ENCODE measurements around the gene DRD1.
"Not testable (repeated sequence)": the region's sequence is repeated elsewhere in the genome, so short reads cannot be mapped to it uniquely, and the experiment has no call there.

Gene DRD1

DNA sequence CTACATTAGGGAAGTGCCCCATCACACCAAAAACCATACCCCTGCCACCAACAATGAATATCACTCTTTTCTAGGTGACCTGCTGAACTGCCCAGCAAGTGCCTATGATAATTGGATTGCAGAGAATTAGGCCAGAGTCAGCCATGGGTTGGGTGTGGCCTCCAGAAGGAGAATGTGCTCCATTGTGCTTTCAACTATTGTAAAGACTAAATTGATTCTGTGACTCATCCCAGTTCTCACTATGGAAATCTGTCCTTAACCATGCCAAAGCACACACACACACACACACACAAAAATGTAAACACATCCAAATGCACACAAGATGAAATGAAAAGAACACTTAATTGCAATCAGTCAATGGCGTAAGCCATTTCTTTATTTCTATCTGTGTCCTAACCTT, 25.7 kb downstream of the DRD1 start:
- Histone ChIP-seq H3K4me1 (ENCODE audit: control insufficient read depth, low read depth, low read length) (no peaks in the 10 kb centered on the region), H3K9ac (ENCODE audit: low read length) (no peak overlapping the region), H3K27ac (ENCODE audit: low read length) (no peak overlapping the region), H3K9me3 (ENCODE audit: control insufficient read depth, low read depth, low read length) (no peaks in the 10 kb centered on the region), H3K4me3 (ENCODE audit: low read length) (no peak overlapping the region), H3K27me3 (ENCODE audit: control insufficient read depth, insufficient read depth, low read length) (no peaks in the 10 kb centered on the region), H3K36me3 (ENCODE audit: control insufficient read depth, low read depth, low read length) (no peaks in the 10 kb centered on the region)

DNA sequence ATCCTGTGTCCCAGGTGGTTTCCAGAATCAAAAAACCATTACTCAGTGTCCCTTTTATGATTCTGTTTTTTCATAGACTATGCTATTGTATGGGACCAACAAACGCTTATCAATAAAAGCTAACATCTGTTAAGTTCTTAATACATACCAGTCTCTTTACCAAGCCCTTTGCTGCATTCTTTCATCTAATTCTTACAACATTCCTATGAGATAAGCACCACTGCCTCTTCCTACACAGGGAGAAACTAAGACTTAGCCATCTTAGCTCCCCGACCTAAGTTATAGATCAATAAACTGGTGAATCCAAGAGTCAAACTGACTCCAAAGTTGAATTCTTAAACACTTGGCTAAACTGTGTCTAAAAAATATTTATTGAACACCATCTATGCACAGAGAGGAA, 26.6 kb downstream of the DRD1 start:
- Histone ChIP-seq H3K27me3 (ENCODE audit: control insufficient read depth, insufficient read depth, low read length) (no peaks in the 10 kb centered on the region), H3K27ac (ENCODE audit: low read length) (no peak overlapping the region), H3K4me3 (ENCODE audit: low read length) (no peak overlapping the region), H3K36me3 (ENCODE audit: control insufficient read depth, low read depth, low read length) (no peaks in the 10 kb centered on the region), H3K4me1 (ENCODE audit: control insufficient read depth, low read depth, low read length) (no peaks in the 10 kb centered on the region), H3K9me3 (ENCODE audit: control insufficient read depth, low read depth, low read length) (no peaks in the 10 kb centered on the region), H3K9ac (ENCODE audit: low read length) (no peak overlapping the region)

DNA sequence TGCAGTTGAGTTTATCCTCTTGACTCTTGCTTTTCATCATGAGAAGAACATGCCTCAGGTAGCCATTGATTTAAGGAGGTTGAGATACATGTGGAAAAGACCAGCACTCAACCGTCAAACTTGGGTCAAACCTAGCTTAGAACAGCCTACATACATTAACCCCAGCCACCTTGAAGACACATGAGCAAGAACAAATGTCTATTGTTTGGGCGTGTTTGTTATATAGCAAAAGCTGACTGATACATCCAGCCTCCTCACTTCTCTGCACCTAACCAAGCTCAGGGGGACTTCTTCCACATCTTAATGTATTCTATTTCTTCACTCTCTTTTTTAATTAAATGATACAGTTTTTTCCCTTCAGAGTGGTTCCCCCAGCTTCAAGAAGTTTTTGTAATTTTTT, 28.7 kb downstream of the DRD1 start:
- no peaks in the 10 kb centered on the region for H3K9me3 ChIP-seq (ENCODE audit: control insufficient read depth, low read depth, low read length)
- H3K27me3 ChIP-seq (ENCODE audit: control insufficient read depth, insufficient read depth, low read length), result no peaks in the 10 kb centered on the region
- no peak overlapping the region for H3K4me3 ChIP-seq (ENCODE audit: low read length)
- H3K36me3 ChIP-seq (ENCODE audit: control insufficient read depth, low read depth, low read length), result no peaks in the 10 kb centered on the region
- no peaks in the 10 kb centered on the region for H3K4me1 ChIP-seq (ENCODE audit: control insufficient read depth, low read depth, low read length)
- no peak overlapping the region for H3K27ac ChIP-seq (ENCODE audit: low read length)
- H3K9ac ChIP-seq (ENCODE audit: low read length), result no peak overlapping the region

DNA sequence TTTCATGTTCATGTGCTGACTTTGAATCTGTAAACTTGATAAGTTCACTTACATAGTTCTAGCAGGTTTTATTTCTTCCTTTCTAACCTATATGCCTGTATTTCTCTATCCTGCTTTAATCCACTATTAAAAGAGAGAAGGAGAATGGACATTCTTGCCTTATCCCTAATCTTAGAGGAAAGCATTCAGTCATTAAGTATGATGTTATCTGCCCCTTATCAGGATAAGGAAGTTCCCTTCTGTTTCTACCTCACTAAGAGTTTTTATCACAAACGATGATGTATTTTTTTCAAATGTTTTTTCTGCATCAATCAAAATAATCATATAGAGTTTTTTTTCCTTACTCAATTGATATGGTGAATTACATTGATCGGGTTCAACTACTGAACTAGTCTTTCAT, 33.1 kb downstream of the DRD1 start:
- Histone ChIP-seq H3K4me1 (ENCODE audit: control insufficient read depth, low read depth, low read length) (no peaks in the 10 kb centered on the region), H3K4me3 (ENCODE audit: low read length) (no peak overlapping the region), H3K9ac (ENCODE audit: low read length) (no peak overlapping the region), H3K9me3 (ENCODE audit: control insufficient read depth, low read depth, low read length) (no peaks in the 10 kb centered on the region), H3K27ac (ENCODE audit: low read length) (no peak overlapping the region), H3K27me3 (ENCODE audit: control insufficient read depth, insufficient read depth, low read length) (no peaks in the 10 kb centered on the region), H3K36me3 (ENCODE audit: control insufficient read depth, low read depth, low read length) (no peaks in the 10 kb centered on the region)

DNA sequence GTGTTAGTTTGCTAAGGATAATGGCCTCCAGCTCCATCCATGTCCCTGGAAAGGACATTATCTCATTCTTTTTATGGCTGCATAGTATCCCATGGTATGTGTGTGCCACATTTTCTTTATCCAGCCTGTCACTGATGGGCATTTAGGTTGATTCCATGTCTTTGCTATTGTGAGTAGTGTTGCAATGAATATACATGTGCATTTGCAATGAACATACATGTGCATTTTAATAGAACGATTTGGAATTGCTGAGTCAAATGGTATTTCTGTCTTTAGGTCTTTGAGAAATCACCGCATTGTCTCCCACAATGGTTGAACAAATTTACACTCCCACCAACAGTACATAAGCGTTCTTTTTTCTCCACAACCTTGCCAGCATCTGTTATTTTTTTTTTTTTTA, 37.7 kb downstream of the DRD1 start:
- Histone ChIP-seq H3K36me3 (ENCODE audit: control insufficient read depth, low read depth, low read length) (no peaks in the 10 kb centered on the region), H3K4me3 (ENCODE audit: low read length) (no peak overlapping the region), H3K9ac (ENCODE audit: low read length) (no peak overlapping the region), H3K9me3 (ENCODE audit: control insufficient read depth, low read depth, low read length) (no peaks in the 10 kb centered on the region), H3K27me3 (ENCODE audit: control insufficient read depth, insufficient read depth, low read length) (no peaks in the 10 kb centered on the region), H3K27ac (ENCODE audit: low read length) (no peak overlapping the region), H3K4me1 (ENCODE audit: control insufficient read depth, low read depth, low read length) (no peaks in the 10 kb centered on the region)

DNA sequence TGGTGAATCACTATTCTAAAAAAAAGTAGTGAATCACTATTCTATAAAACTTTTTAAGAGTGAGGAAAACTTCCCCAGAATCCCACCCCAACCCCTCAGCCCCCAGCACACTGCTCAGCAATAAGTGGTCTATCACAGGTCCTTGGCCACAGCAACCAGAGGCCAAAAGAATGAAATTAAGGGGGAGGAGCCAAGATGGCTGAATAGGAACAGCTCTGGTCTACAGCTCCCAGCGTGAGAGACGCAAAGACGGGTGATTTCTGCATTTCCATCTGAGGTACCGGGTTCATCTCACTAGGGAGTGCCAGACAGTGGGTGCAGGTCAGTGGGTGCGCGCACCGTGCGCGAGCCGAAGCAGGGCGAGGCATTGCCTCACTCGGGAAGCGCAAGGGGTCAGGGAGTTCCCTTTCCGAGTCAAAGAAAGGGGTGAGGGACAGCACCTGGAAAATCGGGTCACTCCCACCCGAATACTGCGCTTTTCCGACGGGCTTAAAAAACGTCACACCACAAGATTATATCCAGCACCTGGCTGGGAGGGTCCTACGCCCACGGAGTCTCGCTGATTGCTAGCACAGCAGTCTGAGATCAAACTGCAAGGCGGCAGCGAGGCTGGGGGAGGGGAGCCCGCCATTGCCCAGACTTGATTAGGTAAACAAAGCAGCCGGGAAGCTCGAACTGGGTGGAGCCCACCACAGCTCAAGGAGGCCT, 46.2 kb downstream of the DRD1 start:
- peak overlapping the region; percentile 50 for H3K9ac ChIP-seq (ENCODE audit: low read length)

DNA sequence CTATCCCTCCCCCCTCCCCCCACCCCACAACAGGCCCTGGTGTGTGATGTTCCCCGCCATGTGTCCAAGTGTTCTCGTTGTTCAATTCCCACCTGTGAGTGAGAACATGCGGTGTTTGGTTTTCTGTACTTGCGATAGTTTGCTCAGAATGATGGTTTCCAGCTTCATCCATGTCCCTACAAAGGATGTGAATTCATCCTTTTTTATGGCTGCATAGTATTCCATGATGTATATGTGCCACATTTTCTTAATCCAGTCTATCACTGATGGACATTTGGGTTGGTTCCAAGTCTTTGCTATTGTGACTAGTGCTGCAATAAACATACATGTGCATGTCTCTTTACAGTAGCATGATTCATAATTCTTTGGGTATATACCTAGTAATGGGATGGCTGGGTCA, 48.6 kb downstream of the DRD1 start:
- not testable (repeated sequence) for H3K27ac ChIP-seq (ENCODE audit: low read length); H3K36me3 ChIP-seq (ENCODE audit: control insufficient read depth, low read depth, low read length); H3K4me1 ChIP-seq (ENCODE audit: control insufficient read depth, low read depth, low read length); H3K9me3 ChIP-seq (ENCODE audit: control insufficient read depth, low read depth, low read length); H3K9ac ChIP-seq (ENCODE audit: low read length); H3K4me3 ChIP-seq (ENCODE audit: low read length); H3K27me3 ChIP-seq (ENCODE audit: control insufficient read depth, insufficient read depth, low read length)

More for the DNA sequence above, 46.2 kb downstream of the DRD1 start:
- peak overlapping the region; percentile 47 for H3K4me3 ChIP-seq (ENCODE audit: low read length)
- not testable (repeated sequence) for H3K27me3 ChIP-seq (ENCODE audit: control insufficient read depth, insufficient read depth, low read length); H3K9me3 ChIP-seq (ENCODE audit: control insufficient read depth, low read depth, low read length); H3K27ac ChIP-seq (ENCODE audit: low read length); H3K36me3 ChIP-seq (ENCODE audit: control insufficient read depth, low read depth, low read length); H3K4me1 ChIP-seq (ENCODE audit: control insufficient read depth, low read depth, low read length)

DNA sequence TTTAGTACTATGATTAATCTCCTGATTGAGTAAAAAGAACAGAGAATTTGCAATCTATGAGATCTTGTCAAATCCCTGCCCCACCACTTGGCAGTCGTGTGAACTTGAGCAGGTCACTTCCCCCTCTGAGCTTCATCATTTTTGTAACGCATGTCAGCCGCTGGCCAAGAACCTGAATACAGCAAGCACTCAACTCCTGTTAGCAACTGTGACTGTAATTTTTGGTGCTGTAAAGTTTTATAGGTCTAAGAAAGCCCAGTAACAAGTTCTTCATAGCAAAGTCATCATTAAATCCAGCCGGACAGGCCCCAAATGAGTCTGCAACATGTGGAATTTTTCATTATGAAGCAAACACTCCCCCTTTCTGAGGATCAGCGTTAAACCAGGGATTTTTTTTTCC, 49.4 kb downstream of the DRD1 start:
- H3K4me1 ChIP-seq (ENCODE audit: control insufficient read depth, low read depth, low read length), result no peaks in the 10 kb centered on the region
- no peaks in the 10 kb centered on the region for H3K9me3 ChIP-seq (ENCODE audit: control insufficient read depth, low read depth, low read length)
- H3K27me3 ChIP-seq (ENCODE audit: control insufficient read depth, insufficient read depth, low read length), result no peaks in the 10 kb centered on the region
- no peak overlapping the region for H3K9ac ChIP-seq (ENCODE audit: low read length)
- H3K36me3 ChIP-seq (ENCODE audit: control insufficient read depth, low read depth, low read length), result no peaks in the 10 kb centered on the region
- no peak overlapping the region for H3K27ac ChIP-seq (ENCODE audit: low read length)
- no peak overlapping the region for H3K4me3 ChIP-seq (ENCODE audit: low read length)

DNA sequence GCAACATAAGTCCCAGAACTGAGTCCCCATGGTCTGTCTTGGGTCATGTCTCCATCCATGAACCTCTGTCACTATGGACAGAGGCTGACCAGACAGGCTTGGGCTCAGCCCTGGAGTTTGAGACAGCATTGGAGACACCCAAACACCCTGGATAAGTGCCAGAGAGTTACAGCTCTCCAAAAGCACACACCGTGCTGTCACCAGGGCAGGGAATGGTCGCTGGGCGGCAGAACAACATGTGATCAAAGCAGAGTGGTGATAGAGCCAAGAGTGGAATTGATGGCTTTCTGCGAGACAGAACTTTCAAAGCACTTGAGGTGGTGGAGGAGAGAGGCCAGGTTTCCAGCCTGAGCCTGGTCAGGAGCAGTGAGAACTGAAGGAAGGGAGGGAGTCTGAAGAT, 50.1 kb downstream of the DRD1 start:
- Histone ChIP-seq H3K4me3 (ENCODE audit: low read length) (no peak overlapping the region), H3K36me3 (ENCODE audit: control insufficient read depth, low read depth, low read length) (no peaks in the 10 kb centered on the region), H3K9ac (ENCODE audit: low read length) (no peak overlapping the region), H3K27me3 (ENCODE audit: control insufficient read depth, insufficient read depth, low read length) (no peaks in the 10 kb centered on the region), H3K27ac (ENCODE audit: low read length) (no peak overlapping the region), H3K4me1 (ENCODE audit: control insufficient read depth, low read depth, low read length) (no peaks in the 10 kb centered on the region), H3K9me3 (ENCODE audit: control insufficient read depth, low read depth, low read length) (no peaks in the 10 kb centered on the region)

DNA sequence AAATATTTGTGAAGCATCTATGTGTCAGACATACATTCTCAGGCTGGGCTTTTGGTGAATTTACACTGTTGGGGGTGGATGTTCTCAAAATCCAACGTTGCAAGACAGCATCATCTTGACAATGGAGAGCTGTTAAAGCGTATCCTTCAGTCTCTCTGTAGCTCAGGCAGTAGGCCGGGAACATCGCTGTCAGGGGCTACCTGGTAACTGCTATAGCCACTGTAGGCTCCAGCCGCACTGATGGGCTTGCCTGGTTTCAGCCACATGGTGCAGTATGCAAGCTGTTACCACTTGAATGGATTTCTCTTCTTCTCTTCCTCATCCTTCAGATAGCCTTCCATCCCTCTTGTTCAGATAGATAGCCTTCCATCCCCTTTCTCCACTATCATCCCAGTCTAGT, 51.7 kb downstream of the DRD1 start:
- H3K9me3 ChIP-seq (ENCODE audit: control insufficient read depth, low read depth, low read length), result no peaks in the 10 kb centered on the region
- no peak overlapping the region for H3K27ac ChIP-seq (ENCODE audit: low read length)
- H3K4me1 ChIP-seq (ENCODE audit: control insufficient read depth, low read depth, low read length), result no peaks in the 10 kb centered on the region
- no peak overlapping the region for H3K4me3 ChIP-seq (ENCODE audit: low read length)
- no peaks in the 10 kb centered on the region for H3K27me3 ChIP-seq (ENCODE audit: control insufficient read depth, insufficient read depth, low read length)
- H3K36me3 ChIP-seq (ENCODE audit: control insufficient read depth, low read depth, low read length), result no peaks in the 10 kb centered on the region
- H3K9ac ChIP-seq (ENCODE audit: low read length), result no peak overlapping the region

DNA sequence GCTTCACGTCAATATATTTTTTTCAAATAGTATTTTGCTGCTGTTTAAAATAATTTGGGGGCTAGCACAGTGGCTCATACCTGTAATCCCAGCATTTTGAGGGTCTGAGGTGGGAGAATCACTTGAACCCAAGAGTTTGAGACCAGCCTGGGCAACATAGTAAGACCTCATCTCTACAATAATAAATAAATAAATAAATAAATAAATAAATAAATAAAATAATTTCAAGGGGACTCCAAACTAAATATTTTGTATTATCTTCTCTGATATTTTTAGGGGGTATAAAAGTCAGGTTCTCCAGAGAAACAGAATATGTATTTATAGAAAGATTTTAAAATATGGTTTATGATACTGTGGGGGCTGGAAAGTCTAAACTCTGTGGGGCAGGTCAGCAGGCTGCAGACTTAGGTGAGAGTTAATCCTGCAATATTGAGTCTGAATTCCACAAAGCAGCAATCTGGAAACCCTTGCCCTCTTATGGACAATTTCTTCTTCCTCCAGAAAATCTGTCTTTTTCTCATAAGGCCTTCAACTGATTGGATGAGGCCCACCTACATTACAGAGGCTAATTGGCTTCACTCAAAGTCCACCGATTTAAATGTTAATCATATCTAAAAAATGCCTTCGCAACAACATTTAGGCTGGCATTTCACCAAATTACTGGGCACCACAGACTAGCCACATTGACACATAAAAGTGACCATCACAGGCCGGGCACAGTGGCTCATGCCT, 53.5 kb downstream of the DRD1 start:
- Histone ChIP-seq H3K27ac (ENCODE audit: low read length) (no peak overlapping the region), H3K36me3 (ENCODE audit: control insufficient read depth, low read depth, low read length) (no peaks in the 10 kb centered on the region), H3K9me3 (ENCODE audit: control insufficient read depth, low read depth, low read length) (no peaks in the 10 kb centered on the region), H3K4me3 (ENCODE audit: low read length) (no peak overlapping the region), H3K9ac (ENCODE audit: low read length) (no peak overlapping the region), H3K4me1 (ENCODE audit: control insufficient read depth, low read depth, low read length) (no peaks in the 10 kb centered on the region), H3K27me3 (ENCODE audit: control insufficient read depth, insufficient read depth, low read length) (no peaks in the 10 kb centered on the region)

All from iPS-18a (cell line).